Ovary (tissue), 3 donors: Measurements from ENCODE around the gene C4orf51.

Experiments used
- CTCF ChIP-seq, 3 donors: fragments of 450-650 bp in 2 of 3; fragments of 200-600 bp in 1 of 3; IDR thresholded peaks; one replicate each; pipeline versions ENCODE4 v1.5.1 to v1.8.0; 2016 to 2022; ENCODE audit warnings: antibody characterized with exemption in 3 of 3, mild to moderate bottlenecking in 1 of 3
- POLR2A ChIP-seq: fragments of 450-650 bp; IDR thresholded peaks from one replicate; pipeline ENCODE4 v1.6.1; 2017; ENCODE audit warnings: antibody characterized with exemption, mild to moderate bottlenecking, moderate library complexity
- donor health status: DM: no; HTN: no; CAD: no.

GRCh38 chr4:145734031-145734430, 54.1 kb downstream of the C4orf51 start:
- no peak for TF ChIP-seq CTCF (IDR thresholded peaks at IDR 0.05)
- TF ChIP-seq POLR2A: no peak
